GM23338 (cell line): ENCODE data around the gene SMG9.

Source experiments
- CREB1 ChIP-seq: fragments of 250-450 bp; sonication (Bioruptor Pico); IDR thresholded peaks from 2 replicates; pipeline ENCODE4 v1.5.0; 2020; ENCODE audit warnings: low read depth, mild to moderate bottlenecking, moderate library complexity
- EZH2 ChIP-seq: fragments of 200-600 bp; sonication (generic); IDR thresholded peaks from one replicate; pipeline ENCODE4 v1.8.0; 2017; ENCODE audit warnings: antibody characterized with exemption, mild to moderate bottlenecking, low read depth; ENCODE audit not compliant: unreplicated experiment
- JUNB ChIP-seq: IDR thresholded peaks from one replicate; pipeline ENCODE4 v1.6.1; 2016; ENCODE audit warnings: antibody characterized with exemption; ENCODE audit not compliant: unreplicated experiment
- NANOG ChIP-seq: IDR thresholded peaks from 2 replicates; pipeline ENCODE4 v1.6.1; 2016; ENCODE audit warnings: antibody characterized with exemption, borderline replicate concordance
- POLR2AphosphoS5 ChIP-seq: IDR thresholded peaks from 2 replicates; pipeline ENCODE4 v1.6.1; 2016; ENCODE audit warnings: antibody characterized with exemption, low read depth
- STAT1 ChIP-seq: IDR thresholded peaks from one replicate; pipeline ENCODE4 v1.6.1; 2016; ENCODE audit warnings: antibody characterized with exemption; ENCODE audit not compliant: unreplicated experiment
- TF ChIP-seq, protein P1 (sequence below), 2 experiments: fragments of 200-600 bp in 1 of 2; sonication (generic) in 1 of 2; conservative IDR thresholded peaks; 2 replicates each; pipeline versions ENCODE4 v1.5.1 to v1.6.1; 2016 to 2017; ENCODE audit warnings: antibody characterized with exemption in 2 of 2, low read depth in 2 of 2, mild to moderate bottlenecking in 2 of 2, moderate library complexity in 1 of 2
- TF ChIP-seq, protein P2 (sequence below): IDR thresholded peaks from one replicate; pipeline ENCODE4 v1.6.1; 2018; ENCODE audit warnings: antibody characterized with exemption; ENCODE audit not compliant: unreplicated experiment
- TF ChIP-seq, protein P3 (sequence below): IDR thresholded peaks from 2 replicates; pipeline ENCODE4 v1.6.1; 2016; ENCODE audit warnings: antibody characterized with exemption

DNA sequence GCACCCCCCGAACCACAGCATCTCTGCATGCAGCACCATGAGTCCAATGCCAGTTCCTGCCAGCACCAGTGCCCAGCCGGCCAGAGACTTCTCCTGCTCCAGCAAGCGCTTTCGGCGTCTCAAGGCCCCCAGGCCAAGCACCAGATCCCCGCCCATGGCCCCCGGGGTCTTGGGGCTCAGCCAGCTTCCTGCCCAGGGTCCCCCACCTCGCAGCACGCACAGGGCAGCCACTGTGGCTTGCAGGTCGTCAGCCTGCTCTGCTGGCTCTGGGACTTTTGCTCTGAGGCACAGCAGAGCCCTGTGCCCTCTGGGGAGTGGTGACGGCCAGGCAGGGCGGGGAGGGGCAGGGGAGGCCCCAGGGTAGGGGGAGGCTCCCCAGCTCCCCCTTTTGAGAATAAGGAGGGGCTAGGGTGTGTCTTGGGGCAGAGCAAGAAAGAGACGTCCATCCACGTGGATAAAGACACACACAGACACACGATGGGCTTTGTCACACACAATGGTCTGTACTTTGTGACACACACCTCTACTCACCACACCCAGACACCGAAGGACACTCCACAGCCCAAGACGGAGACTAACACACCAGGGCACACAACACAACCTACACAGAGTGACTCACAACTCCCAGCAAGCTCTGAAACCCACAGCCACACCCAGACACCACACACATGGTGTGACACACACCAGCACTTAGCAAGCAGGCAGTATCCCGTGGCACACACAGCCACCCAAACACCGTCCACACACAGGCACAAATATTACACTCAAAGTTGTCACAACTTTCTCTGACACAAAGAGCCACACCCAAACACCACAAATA lies 26.2 kb upstream of the SMG9 start, which contains the start of gene KCNN4:
- TF ChIP-seq, protein P1, sequence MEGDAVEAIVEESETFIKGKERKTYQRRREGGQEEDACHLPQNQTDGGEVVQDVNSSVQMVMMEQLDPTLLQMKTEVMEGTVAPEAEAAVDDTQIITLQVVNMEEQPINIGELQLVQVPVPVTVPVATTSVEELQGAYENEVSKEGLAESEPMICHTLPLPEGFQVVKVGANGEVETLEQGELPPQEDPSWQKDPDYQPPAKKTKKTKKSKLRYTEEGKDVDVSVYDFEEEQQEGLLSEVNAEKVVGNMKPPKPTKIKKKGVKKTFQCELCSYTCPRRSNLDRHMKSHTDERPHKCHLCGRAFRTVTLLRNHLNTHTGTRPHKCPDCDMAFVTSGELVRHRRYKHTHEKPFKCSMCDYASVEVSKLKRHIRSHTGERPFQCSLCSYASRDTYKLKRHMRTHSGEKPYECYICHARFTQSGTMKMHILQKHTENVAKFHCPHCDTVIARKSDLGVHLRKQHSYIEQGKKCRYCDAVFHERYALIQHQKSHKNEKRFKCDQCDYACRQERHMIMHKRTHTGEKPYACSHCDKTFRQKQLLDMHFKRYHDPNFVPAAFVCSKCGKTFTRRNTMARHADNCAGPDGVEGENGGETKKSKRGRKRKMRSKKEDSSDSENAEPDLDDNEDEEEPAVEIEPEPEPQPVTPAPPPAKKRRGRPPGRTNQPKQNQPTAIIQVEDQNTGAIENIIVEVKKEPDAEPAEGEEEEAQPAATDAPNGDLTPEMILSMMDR (conservative IDR thresholded peaks at IDR 0.05; ENCODE audit: low read depth in 2 of 2), result no peak
- TF ChIP-seq EZH2 (no peak), JUNB (no peak), POLR2AphosphoS5 (no peak), STAT1 (no peak), NANOG (no peak), CREB1 (no peak)
- TF ChIP-seq, protein P2, sequence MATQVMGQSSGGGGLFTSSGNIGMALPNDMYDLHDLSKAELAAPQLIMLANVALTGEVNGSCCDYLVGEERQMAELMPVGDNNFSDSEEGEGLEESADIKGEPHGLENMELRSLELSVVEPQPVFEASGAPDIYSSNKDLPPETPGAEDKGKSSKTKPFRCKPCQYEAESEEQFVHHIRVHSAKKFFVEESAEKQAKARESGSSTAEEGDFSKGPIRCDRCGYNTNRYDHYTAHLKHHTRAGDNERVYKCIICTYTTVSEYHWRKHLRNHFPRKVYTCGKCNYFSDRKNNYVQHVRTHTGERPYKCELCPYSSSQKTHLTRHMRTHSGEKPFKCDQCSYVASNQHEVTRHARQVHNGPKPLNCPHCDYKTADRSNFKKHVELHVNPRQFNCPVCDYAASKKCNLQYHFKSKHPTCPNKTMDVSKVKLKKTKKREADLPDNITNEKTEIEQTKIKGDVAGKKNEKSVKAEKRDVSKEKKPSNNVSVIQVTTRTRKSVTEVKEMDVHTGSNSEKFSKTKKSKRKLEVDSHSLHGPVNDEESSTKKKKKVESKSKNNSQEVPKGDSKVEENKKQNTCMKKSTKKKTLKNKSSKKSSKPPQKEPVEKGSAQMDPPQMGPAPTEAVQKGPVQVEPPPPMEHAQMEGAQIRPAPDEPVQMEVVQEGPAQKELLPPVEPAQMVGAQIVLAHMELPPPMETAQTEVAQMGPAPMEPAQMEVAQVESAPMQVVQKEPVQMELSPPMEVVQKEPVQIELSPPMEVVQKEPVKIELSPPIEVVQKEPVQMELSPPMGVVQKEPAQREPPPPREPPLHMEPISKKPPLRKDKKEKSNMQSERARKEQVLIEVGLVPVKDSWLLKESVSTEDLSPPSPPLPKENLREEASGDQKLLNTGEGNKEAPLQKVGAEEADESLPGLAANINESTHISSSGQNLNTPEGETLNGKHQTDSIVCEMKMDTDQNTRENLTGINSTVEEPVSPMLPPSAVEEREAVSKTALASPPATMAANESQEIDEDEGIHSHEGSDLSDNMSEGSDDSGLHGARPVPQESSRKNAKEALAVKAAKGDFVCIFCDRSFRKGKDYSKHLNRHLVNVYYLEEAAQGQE, result no peak
- TF ChIP-seq, protein P3, sequence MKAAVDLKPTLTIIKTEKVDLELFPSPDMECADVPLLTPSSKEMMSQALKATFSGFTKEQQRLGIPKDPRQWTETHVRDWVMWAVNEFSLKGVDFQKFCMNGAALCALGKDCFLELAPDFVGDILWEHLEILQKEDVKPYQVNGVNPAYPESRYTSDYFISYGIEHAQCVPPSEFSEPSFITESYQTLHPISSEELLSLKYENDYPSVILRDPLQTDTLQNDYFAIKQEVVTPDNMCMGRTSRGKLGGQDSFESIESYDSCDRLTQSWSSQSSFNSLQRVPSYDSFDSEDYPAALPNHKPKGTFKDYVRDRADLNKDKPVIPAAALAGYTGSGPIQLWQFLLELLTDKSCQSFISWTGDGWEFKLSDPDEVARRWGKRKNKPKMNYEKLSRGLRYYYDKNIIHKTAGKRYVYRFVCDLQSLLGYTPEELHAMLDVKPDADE, result no peak
